GM13976 (cell line): ENCODE data around the gene COX5A.

Experiments
- DNase-seq: peaks from one replicate; pipeline ENCODE4 v3.0.0; 2012; ENCODE audit warnings: low spot score
- CTCF ChIP-seq: IDR thresholded peaks from 2 replicates; pipeline ENCODE4 v1.5.1; 2012; ENCODE audit warnings: borderline replicate concordance, mild to moderate bottlenecking; ENCODE audit not compliant: insufficient read depth; ENCODE audit errors: extremely low read depth, missing control alignments, control extremely low read depth
- in situ Hi-C: fragments of 300-500 bp; cut with MboI; formaldehyde crosslinking; loops from one replicate; pipeline ENCODE4 v1.12.0; 2022; ENCODE audit warnings: low sequenced_read_pairs, mixed read lengths, inconsistent platforms; ENCODE audit not compliant: unreplicated experiment

The COX5A gene

GRCh38 chr15:74976159-74976558 lies 38.3 kb upstream of the COX5A start:
- peak; percentile 13 for TF ChIP-seq CTCF
- DNase-seq: no peak

GRCh38 chr15:74967670-74968069 lies 29.8 kb upstream of the COX5A start:
- in situ Hi-C loops: no loop called here
- no peak for DNase-seq
- TF ChIP-seq CTCF: no peak

More at GRCh38 chr15:74976159-74976558, 38.3 kb upstream of the COX5A start:
- in situ Hi-C loops: no loop called here

- no peak for DNase-seq
- in situ Hi-C loops: no loop called here
- TF ChIP-seq CTCF: no peak
These were observed 26.9 kb upstream of the COX5A start for GRCh38 chr15:74964794-74965193.

- in situ Hi-C loops: no loop called here
- DNase-seq: no peak
- TF ChIP-seq CTCF: no peak
These were observed 25.3 kb upstream of the COX5A start for GRCh38 chr15:74963213-74963612.

GRCh38 chr15:74962671-74963070 lies 24.8 kb upstream of the COX5A start:
- in situ Hi-C loops: no loop called here
- no peak for TF ChIP-seq CTCF
- DNase-seq: no peak

GRCh38 chr15:74962219-74962618 lies 24.3 kb upstream of the COX5A start:
- in situ Hi-C loops: no loop called here
- no peak for DNase-seq
- no peak for TF ChIP-seq CTCF

- in situ Hi-C loops: no loop called here
- no peak for TF ChIP-seq CTCF
- no peak for DNase-seq
These were observed 23.7 kb upstream of the COX5A start for GRCh38 chr15:74961616-74962015.
